ENCODE measurements around the gene SPINT3. TPM values are rescaled to one million over a fixed set of nuclear protein-coding genes. Genes with fewer than 3 reads are reported as not detected.

The SPINT3 gene
- total RNA-seq, 4 donors from 2014 or later: not detected

DNA sequence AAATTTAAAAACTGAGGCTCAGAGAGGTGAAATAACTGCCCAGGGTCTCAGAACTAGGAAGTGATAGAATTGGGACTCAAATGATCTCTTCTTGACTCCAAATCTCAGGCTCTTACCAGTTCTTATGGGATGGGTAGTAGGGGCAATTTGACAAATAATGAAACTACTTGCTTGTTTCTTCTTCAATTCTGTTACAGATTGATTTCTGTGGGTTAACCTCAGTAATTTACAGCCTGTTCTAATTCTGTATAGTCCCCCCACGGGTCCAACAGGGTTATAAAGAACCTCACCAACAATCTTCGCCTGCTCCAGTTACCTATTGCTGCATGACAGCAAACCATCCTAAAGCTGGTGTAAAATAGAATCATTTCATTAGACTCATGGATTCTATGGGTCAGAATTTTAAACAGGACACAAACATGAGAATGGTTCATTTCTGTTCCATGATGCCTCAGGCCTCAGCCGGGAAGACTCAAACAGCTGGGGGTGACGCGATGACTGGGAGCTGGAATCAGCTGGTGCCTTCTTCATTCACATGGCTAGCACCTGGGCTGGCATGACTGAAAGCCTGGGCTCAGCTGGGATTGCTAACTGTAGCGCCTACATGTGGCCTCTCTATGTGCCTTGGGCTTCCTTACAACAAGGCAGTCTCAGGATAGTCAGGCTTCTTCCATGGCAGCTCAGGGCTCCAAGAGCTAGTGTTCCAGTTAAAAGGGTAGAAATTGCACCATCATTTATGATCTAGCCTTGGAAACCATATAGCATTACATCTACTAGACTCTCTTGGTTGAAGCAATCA, 52.5 kb downstream of the SPINT3 start:
- H3K4me1 ChIP-seq: no peaks in the 10 kb centered on the region
- no peak overlapping the region for H3K27ac ChIP-seq (replicated peaks in 1 of 4)
- H3K36me3 ChIP-seq: no peaks in the 10 kb centered on the region
- 86% methylated on average over 6 of the region's 6 CpGs for WGBS
- H3K9me3 ChIP-seq: no peaks in the 10 kb centered on the region
- DNase-seq (ENCODE audit: extremely low spot score): no peak
- no peak for TF ChIP-seq POLR2A (IDR thresholded peaks at IDR 0.05; ENCODE audit: low read depth)
- TF ChIP-seq, protein P1, sequence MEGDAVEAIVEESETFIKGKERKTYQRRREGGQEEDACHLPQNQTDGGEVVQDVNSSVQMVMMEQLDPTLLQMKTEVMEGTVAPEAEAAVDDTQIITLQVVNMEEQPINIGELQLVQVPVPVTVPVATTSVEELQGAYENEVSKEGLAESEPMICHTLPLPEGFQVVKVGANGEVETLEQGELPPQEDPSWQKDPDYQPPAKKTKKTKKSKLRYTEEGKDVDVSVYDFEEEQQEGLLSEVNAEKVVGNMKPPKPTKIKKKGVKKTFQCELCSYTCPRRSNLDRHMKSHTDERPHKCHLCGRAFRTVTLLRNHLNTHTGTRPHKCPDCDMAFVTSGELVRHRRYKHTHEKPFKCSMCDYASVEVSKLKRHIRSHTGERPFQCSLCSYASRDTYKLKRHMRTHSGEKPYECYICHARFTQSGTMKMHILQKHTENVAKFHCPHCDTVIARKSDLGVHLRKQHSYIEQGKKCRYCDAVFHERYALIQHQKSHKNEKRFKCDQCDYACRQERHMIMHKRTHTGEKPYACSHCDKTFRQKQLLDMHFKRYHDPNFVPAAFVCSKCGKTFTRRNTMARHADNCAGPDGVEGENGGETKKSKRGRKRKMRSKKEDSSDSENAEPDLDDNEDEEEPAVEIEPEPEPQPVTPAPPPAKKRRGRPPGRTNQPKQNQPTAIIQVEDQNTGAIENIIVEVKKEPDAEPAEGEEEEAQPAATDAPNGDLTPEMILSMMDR (IDR thresholded peaks at IDR 0.05): no peak
- no peak for TF ChIP-seq POLR2AphosphoS5 (IDR thresholded peaks at IDR 0.05)
- no peak for TF ChIP-seq EP300 (IDR thresholded peaks at IDR 0.05)
- intact Hi-C loops (cut with DNase I): no loop called here
- peaks cover 0 to 7% (median 1%) of the 10 kb centered on the region in 4 donors for H3K27me3 ChIP-seq
- no peak overlapping the region for H3K4me3 ChIP-seq

Small RNAs within 50 kb of the gene (small RNA-seq; reads per million reads assigned to genes)
- gene AL031663.1 (0 reads per million in 3 donors), gene HSPD1P21 (0 reads per million in 3 donors), gene RNA5SP485 (0 reads per million in 3 donors)

Other genes starting within 250 kb of the SPINT3 start
- not detected for gene RBPJL, start 208.8 kb downstream of the SPINT3 start, total RNA-seq
- gene MATN4, start 207.3 kb downstream of the SPINT3 start, total RNA-seq: under 1 TPM in 2 of 4 donors, not detected in 2; 0.17 to 0.33 TPM
- 100 to 1,000 TPM in 1 of 4 donors, 10 to 100 TPM in 3; 61.9 to 177 (median 72.2) TPM for gene SDC4, start 167.2 kb downstream of the SPINT3 start, total RNA-seq
- 10 to 100 TPM; 28.2 to 48.4 (median 42.5) TPM for gene SYS1, start 152.5 kb downstream of the SPINT3 start, total RNA-seq
- gene TP53TG5, start 137.3 kb downstream of the SPINT3 start, total RNA-seq: 1 to 10 TPM in 2 of 4 donors, under 1 TPM in 1, not detected in 1; 0.17 to 2.1 (median 1.1) TPM
- 100 to 1,000 TPM in 2 of 4 donors, 10 to 100 TPM in 2; 63.0 to 130 (median 109) TPM for gene DBNDD2, start 107.3 kb downstream of the SPINT3 start, total RNA-seq
- gene PIGT, start 99.5 kb downstream of the SPINT3 start, total RNA-seq: 10 to 100 TPM; 64.4 to 90.9 (median 80.4) TPM
- gene WFDC2, start 45.9 kb downstream of the SPINT3 start, total RNA-seq: 1 to 10 TPM in 2 of 4 donors, not detected in 2; 2.1 to 2.6 TPM
- gene WFDC6, start 23.9 kb upstream of the SPINT3 start, total RNA-seq: not detected
- not detected for gene EPPIN, start 31.8 kb upstream of the SPINT3 start, total RNA-seq
- not detected for gene WFDC8, start 63.7 kb upstream of the SPINT3 start, total RNA-seq
- gene WFDC10A, start 114.1 kb upstream of the SPINT3 start, total RNA-seq: not detected
- not detected for gene WFDC9, start 115.7 kb upstream of the SPINT3 start, total RNA-seq
- not detected for gene WFDC11, start 154.6 kb upstream of the SPINT3 start, total RNA-seq
- gene WFDC13, start 186.4 kb upstream of the SPINT3 start, total RNA-seq: not detected
- under 1 TPM in 1 of 4 donors, not detected in 3; 0.69 TPM for gene WFDC10B, start 189.4 kb upstream of the SPINT3 start, total RNA-seq
- gene SPINT4, start 206.7 kb upstream of the SPINT3 start, total RNA-seq: not detected

Measured in esophagus muscularis mucosa (tissue), 4 donors.